ENCODE results near the gene IFT27.

- TF ChIP-seq EP300 (IDR thresholded peaks at IDR 0.05; ENCODE audit: borderline replicate concordance) (no peak), EGR1 (IDR thresholded peaks at IDR 0.05) (no peak), MAX (IDR thresholded peaks at IDR 0.05) (no peak), FOXM1 (IDR thresholded peaks at IDR 0.05; ENCODE audit: borderline replicate concordance, low read depth) (no peak), NFIC (IDR thresholded peaks at IDR 0.05) (no peak), RAD21 (IDR thresholded peaks at IDR 0.05; ENCODE audit: low read depth) (peak; percentile 31), ZBTB7A (IDR thresholded peaks at IDR 0.05; ENCODE audit: low read depth) (no peak), REST (IDR thresholded peaks at IDR 0.05; ENCODE audit: low read depth) (no peak), YY1 (IDR thresholded peaks at IDR 0.05; ENCODE audit: low read depth) (no peak), TAF1 (IDR thresholded peaks at IDR 0.05; ENCODE audit: low read depth) (no peak), CEBPB (IDR thresholded peaks at IDR 0.05) (no peak)
These were observed 2.0 kb downstream of the IFT27 start for GRCh38 chr22:36773935-36774334.
